K562 (cell line): ENCODE measurements around the gene PLAAT3. TPM values are rescaled to one million over a fixed set of nuclear protein-coding genes. Genes with fewer than 3 reads are reported as not detected.

ENCODE experiments used
- ARID1B ChIP-seq: fragments of 450-650 bp; IDR thresholded peaks from 2 replicates; pipeline ENCODE4 v1.6.1; 2016; ENCODE audit warnings: antibody characterized with exemption, mild to moderate bottlenecking, inconsistent platforms
- CXXC5 ChIP-seq: fragments of 250-450 bp; sonication (Bioruptor Pico); IDR thresholded peaks from 2 replicates; pipeline ENCODE4 v1.8.0; 2022; ENCODE audit warnings: inconsistent platforms, mild to moderate bottlenecking, moderate library complexity
- ELF4 ChIP-seq: fragments of 450-650 bp; formaldehyde crosslinking; IDR thresholded peaks from 2 replicates; pipeline ENCODE4 v1.4.0; 2022; ENCODE audit warnings: missing genetic modification characterization
- KLF10 ChIP-seq: fragments of 250-450 bp; sonication (Bioruptor Pico); IDR thresholded peaks from 2 replicates; pipeline ENCODE4 v1.6.1; 2021; ENCODE audit warnings: matching md5 sums
- LEF1 ChIP-seq: fragments of 450-650 bp; IDR thresholded peaks from 2 replicates; pipeline ENCODE4 v1.6.1; 2016; ENCODE audit warnings: mild to moderate bottlenecking
- MCM2 ChIP-seq: fragments of 450-650 bp; IDR thresholded peaks from 2 replicates; pipeline ENCODE4 v1.6.1; 2017; ENCODE audit warnings: low read depth, mild to moderate bottlenecking
- MEF2A ChIP-seq: IDR thresholded peaks from 2 replicates; pipeline ENCODE4 v1.6.1; 2011; ENCODE audit warnings: low read depth, mild to moderate bottlenecking, low read length, moderate library complexity; ENCODE audit not compliant: control insufficient read depth
- RFX5 ChIP-seq: IDR thresholded peaks from 2 replicates; pipeline ENCODE4 v1.6.1; 2011; ENCODE audit warnings: low read depth, mild to moderate bottlenecking, improper control_type of control experiment, low read length
- RFX7 ChIP-seq: fragments of 250-450 bp; sonication (Bioruptor Pico); IDR thresholded peaks from 2 replicates; pipeline ENCODE4 v1.5.1; 2021; ENCODE audit warnings: mild to moderate bottlenecking
- TAL1 ChIP-seq: fragments of 450-650 bp; IDR thresholded peaks from 2 replicates; pipeline ENCODE4 v1.6.1; 2016; ENCODE audit warnings: mild to moderate bottlenecking
- TCF7L2 ChIP-seq: fragments of 150-350 bp; IDR thresholded peaks from 2 replicates; pipeline ENCODE4 v1.6.1; 2016; ENCODE audit warnings: low read depth, mild to moderate bottlenecking, low read length, moderate library complexity
- ZC3H4 ChIP-seq: sonication (generic); formaldehyde crosslinking; IDR thresholded peaks from 2 replicates; pipeline ENCODE4 v1.9.0; 2021; ENCODE audit warnings: missing genetic modification reagents, borderline replicate concordance
- ZNF263 ChIP-seq: sonication (generic); formaldehyde crosslinking; IDR thresholded peaks from 2 replicates; pipeline ENCODE4 v1.8.0; 2022; ENCODE audit warnings: mild to moderate bottlenecking, missing genetic modification reagents, borderline replicate concordance
- polyA plus RNA-seq, 8 experiments: library from polyadenylated mRNA; depleted of rRNA in 4 of 8; stranded (reverse) in 5 of 8; unstranded in 3 of 8; fragments of >200 nt; fragmentation: Nextera tagmentation in 2 of 8; fragmentation: Illumina TruSeq in 1 of 8; extraction: Ambion mirVana in 2 of 8; extraction: Trizol in 1 of 8; gene quantifications; 2 replicates each; pipeline versions ENCODE4 v1.2.1 to v1.2.3, GENCODE V29; 2011 to 2014; ENCODE audit warnings: inconsistent platforms in 1 of 8, missing spikeins in 1 of 8
- total RNA-seq, 7 experiments: library from RNA; depleted of rRNA in 6 of 7; stranded (reverse); fragments of >200 nt in 6 of 7; fragmentation: Illumina TruSeq in 2 of 7; extraction: Trizol in 2 of 7; gene quantifications; 2 replicates each; pipeline versions ENCODE4 v1.2.1 to v1.2.3, GENCODE V29; 2011 to 2021; ENCODE audit warnings: low replicate concordance in 1 of 7
- TF ChIP-seq, protein P1 (sequence below): fragments of 200-800 bp; sonication (Bioruptor generic); IDR thresholded peaks from 2 replicates; pipeline ENCODE4 v1.6.1; 2016; ENCODE audit warnings: missing genetic modification characterization, missing compliant biosample characterization
- TF ChIP-seq, protein P2 (sequence below): fragments of 250-450 bp; sonication (Bioruptor Pico); IDR thresholded peaks from 2 replicates; pipeline ENCODE4 v1.8.0; 2021; ENCODE audit warnings: moderate library complexity, mild to moderate bottlenecking, inconsistent platforms
- TF ChIP-seq, protein P3 (sequence below): fragments of 250-450 bp; sonication (Bioruptor Pico); IDR thresholded peaks from 2 replicates; pipeline ENCODE4 v1.4.0; 2020; ENCODE audit warnings: mild to moderate bottlenecking, moderate library complexity
- TF ChIP-seq, protein P4 (sequence below): sonication (generic); formaldehyde crosslinking; IDR thresholded peaks from 2 replicates; pipeline ENCODE4 v1.8.0; 2022; ENCODE audit warnings: mild to moderate bottlenecking, low read depth, missing genetic modification reagents

Gene PLAAT3
- total and polyA plus RNA-seq, 9 of the 15 experiments (the other 6 are each of a cell fraction or from before 2014, with no cell fraction given) = 0.80 to 2.7 (median 1.4) TPM

DNA sequence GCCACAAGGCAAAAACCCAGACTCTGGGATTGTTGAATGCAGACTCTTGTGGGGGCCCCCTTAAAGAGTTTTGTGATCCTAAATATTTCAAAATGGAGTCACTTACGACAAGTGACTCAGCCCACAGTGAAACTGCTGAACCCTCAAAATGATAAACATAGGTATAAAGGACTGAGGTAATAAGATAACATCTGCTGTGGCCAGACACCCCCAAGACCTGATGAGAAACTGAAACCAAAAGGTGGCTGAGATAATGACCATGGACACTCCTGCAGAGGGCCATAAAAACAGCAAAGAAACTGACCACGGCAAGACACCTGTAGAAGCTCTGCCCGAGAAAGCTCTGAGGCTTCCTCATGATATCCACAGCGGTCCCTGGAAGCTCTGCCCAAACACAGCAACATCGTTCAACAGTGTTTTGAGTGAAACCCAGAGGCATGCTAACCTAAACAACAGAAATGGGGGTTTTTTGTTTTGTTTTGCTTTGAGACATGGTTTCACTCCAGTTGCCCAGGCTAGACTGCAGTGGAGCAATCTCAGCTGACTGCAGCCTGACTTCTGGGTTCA lies 79.3 kb downstream of the PLAAT3 start (continued):
- TF ChIP-seq, protein P1, sequence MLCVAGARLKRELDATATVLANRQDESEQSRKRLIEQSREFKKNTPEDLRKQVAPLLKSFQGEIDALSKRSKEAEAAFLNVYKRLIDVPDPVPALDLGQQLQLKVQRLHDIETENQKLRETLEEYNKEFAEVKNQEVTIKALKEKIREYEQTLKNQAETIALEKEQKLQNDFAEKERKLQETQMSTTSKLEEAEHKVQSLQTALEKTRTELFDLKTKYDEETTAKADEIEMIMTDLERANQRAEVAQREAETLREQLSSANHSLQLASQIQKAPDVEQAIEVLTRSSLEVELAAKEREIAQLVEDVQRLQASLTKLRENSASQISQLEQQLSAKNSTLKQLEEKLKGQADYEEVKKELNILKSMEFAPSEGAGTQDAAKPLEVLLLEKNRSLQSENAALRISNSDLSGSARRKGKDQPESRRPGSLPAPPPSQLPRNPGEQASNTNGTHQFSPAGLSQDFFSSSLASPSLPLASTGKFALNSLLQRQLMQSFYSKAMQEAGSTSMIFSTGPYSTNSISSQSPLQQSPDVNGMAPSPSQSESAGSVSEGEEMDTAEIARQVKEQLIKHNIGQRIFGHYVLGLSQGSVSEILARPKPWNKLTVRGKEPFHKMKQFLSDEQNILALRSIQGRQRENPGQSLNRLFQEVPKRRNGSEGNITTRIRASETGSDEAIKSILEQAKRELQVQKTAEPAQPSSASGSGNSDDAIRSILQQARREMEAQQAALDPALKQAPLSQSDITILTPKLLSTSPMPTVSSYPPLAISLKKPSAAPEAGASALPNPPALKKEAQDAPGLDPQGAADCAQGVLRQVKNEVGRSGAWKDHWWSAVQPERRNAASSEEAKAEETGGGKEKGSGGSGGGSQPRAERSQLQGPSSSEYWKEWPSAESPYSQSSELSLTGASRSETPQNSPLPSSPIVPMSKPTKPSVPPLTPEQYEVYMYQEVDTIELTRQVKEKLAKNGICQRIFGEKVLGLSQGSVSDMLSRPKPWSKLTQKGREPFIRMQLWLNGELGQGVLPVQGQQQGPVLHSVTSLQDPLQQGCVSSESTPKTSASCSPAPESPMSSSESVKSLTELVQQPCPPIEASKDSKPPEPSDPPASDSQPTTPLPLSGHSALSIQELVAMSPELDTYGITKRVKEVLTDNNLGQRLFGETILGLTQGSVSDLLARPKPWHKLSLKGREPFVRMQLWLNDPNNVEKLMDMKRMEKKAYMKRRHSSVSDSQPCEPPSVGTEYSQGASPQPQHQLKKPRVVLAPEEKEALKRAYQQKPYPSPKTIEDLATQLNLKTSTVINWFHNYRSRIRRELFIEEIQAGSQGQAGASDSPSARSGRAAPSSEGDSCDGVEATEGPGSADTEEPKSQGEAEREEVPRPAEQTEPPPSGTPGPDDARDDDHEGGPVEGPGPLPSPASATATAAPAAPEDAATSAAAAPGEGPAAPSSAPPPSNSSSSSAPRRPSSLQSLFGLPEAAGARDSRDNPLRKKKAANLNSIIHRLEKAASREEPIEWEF (CRISPR knock-in tag) = peak; percentile 99
- no peak for TF ChIP-seq LEF1
- TF ChIP-seq ZC3H4 (CRISPR knock-in tag) = no peak
- peak; percentile 32; the same call in 1 of the 2 replicates for TF ChIP-seq TAL1
- TF ChIP-seq RFX7 (CRISPR knock-in tag) = peak; percentile 94
- peak; percentile 98 for TF ChIP-seq CXXC5
- TF ChIP-seq, protein P2, sequence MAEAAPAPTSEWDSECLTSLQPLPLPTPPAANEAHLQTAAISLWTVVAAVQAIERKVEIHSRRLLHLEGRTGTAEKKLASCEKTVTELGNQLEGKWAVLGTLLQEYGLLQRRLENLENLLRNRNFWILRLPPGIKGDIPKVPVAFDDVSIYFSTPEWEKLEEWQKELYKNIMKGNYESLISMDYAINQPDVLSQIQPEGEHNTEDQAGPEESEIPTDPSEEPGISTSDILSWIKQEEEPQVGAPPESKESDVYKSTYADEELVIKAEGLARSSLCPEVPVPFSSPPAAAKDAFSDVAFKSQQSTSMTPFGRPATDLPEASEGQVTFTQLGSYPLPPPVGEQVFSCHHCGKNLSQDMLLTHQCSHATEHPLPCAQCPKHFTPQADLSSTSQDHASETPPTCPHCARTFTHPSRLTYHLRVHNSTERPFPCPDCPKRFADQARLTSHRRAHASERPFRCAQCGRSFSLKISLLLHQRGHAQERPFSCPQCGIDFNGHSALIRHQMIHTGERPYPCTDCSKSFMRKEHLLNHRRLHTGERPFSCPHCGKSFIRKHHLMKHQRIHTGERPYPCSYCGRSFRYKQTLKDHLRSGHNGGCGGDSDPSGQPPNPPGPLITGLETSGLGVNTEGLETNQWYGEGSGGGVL (CRISPR knock-in tag) = peak; percentile 85
- peak; percentile 35; the same call in 1 of the 2 replicates for TF ChIP-seq ARID1B
- no peak for TF ChIP-seq MEF2A
- TF ChIP-seq, protein P3, sequence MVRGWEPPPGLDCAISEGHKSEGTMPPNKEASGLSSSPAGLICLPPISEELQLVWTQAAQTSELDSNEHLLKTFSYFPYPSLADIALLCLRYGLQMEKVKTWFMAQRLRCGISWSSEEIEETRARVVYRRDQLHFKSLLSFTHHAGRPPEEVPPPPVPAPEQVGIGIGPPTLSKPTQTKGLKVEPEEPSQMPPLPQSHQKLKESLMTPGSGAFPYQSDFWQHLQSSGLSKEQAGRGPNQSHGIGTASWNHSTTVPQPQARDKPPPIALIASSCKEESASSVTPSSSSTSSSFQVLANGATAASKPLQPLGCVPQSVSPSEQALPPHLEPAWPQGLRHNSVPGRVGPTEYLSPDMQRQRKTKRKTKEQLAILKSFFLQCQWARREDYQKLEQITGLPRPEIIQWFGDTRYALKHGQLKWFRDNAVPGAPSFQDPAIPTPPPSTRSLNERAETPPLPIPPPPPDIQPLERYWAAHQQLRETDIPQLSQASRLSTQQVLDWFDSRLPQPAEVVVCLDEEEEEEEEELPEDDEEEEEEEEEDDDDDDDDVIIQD (CRISPR knock-in tag) = peak; percentile 96
- peak; percentile 78; the same call in 1 of the 2 replicates for TF ChIP-seq KLF10 (CRISPR knock-in tag)
- TF ChIP-seq ZNF263 (CRISPR knock-in tag) = no peak
- no peak for TF ChIP-seq TCF7L2
- TF ChIP-seq, protein P4, sequence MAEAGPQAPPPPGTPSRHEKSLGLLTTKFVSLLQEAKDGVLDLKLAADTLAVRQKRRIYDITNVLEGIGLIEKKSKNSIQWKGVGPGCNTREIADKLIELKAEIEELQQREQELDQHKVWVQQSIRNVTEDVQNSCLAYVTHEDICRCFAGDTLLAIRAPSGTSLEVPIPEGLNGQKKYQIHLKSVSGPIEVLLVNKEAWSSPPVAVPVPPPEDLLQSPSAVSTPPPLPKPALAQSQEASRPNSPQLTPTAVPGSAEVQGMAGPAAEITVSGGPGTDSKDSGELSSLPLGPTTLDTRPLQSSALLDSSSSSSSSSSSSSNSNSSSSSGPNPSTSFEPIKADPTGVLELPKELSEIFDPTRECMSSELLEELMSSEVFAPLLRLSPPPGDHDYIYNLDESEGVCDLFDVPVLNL (CRISPR knock-in tag) = no peak
- TF ChIP-seq RFX5 = no peak
- TF ChIP-seq ELF4 (CRISPR knock-in tag) = peak; percentile 92
- TF ChIP-seq MCM2 = no peak
